ENCODE data around the gene FN1.
"Not testable (repeated sequence)": the region's sequence is repeated elsewhere in the genome, so short reads cannot be mapped to it uniquely, and the experiment has no call there.

FN1 gene

GRCh38 chr2:215316336-215316735, 119.5 kb downstream of the FN1 start:
- H3K9ac ChIP-seq (ENCODE audit: low read depth, low read length) = no peak overlapping the region
- no peak overlapping the region for H3K27ac ChIP-seq (ENCODE audit: low read depth, low read length)
- peaks cover 15% of the 10 kb centered on the region for H3K4me1 ChIP-seq (ENCODE audit: control insufficient read depth, insufficient read depth, low read length)
- no peaks in the 10 kb centered on the region for H3K9me3 ChIP-seq (ENCODE audit: control insufficient read depth, insufficient read depth, low read length)
- no peaks in the 10 kb centered on the region for H3K27me3 ChIP-seq (ENCODE audit: control insufficient read depth, insufficient read depth, low read length)
- peaks cover 84% of the 10 kb centered on the region for H3K36me3 ChIP-seq (ENCODE audit: control insufficient read depth, insufficient read depth, low read length)
- H3K4me3 ChIP-seq (ENCODE audit: low read depth, low read length) = no peak overlapping the region

- Histone ChIP-seq H3K4me1 (ENCODE audit: control insufficient read depth, insufficient read depth, low read length) (peaks cover 15% of the 10 kb centered on the region), H3K9me3 (ENCODE audit: control insufficient read depth, insufficient read depth, low read length) (no peaks in the 10 kb centered on the region), H3K4me3 (ENCODE audit: low read depth, low read length) (no peak overlapping the region), H3K27ac (ENCODE audit: low read depth, low read length) (no peak overlapping the region), H3K36me3 (ENCODE audit: control insufficient read depth, insufficient read depth, low read length) (peaks cover 73% of the 10 kb centered on the region), H3K27me3 (ENCODE audit: control insufficient read depth, insufficient read depth, low read length) (no peaks in the 10 kb centered on the region), H3K9ac (ENCODE audit: low read depth, low read length) (no peak overlapping the region)
These were observed 120.6 kb downstream of the FN1 start for GRCh38 chr2:215315301-215315700.

- Histone ChIP-seq H3K4me3 (ENCODE audit: low read depth, low read length) (no peak overlapping the region), H3K27me3 (ENCODE audit: control insufficient read depth, insufficient read depth, low read length) (no peaks in the 10 kb centered on the region), H3K9ac (ENCODE audit: low read depth, low read length) (no peak overlapping the region), H3K9me3 (ENCODE audit: control insufficient read depth, insufficient read depth, low read length) (no peaks in the 10 kb centered on the region), H3K4me1 (ENCODE audit: control insufficient read depth, insufficient read depth, low read length) (peaks cover 15% of the 10 kb centered on the region), H3K36me3 (ENCODE audit: control insufficient read depth, insufficient read depth, low read length) (peaks cover 69% of the 10 kb centered on the region), H3K27ac (ENCODE audit: low read depth, low read length) (no peak overlapping the region)
These were observed 121.0 kb downstream of the FN1 start for GRCh38 chr2:215314896-215315295.

- Histone ChIP-seq H3K9me3 (ENCODE audit: control insufficient read depth, insufficient read depth, low read length) (no peaks in the 10 kb centered on the region), H3K4me1 (ENCODE audit: control insufficient read depth, insufficient read depth, low read length) (peaks cover 15% of the 10 kb centered on the region), H3K9ac (ENCODE audit: low read depth, low read length) (no peak overlapping the region), H3K36me3 (ENCODE audit: control insufficient read depth, insufficient read depth, low read length) (peaks cover 53% of the 10 kb centered on the region), H3K4me3 (ENCODE audit: low read depth, low read length) (peak overlapping the region; percentile 88), H3K27ac (ENCODE audit: low read depth, low read length) (no peak overlapping the region), H3K27me3 (ENCODE audit: control insufficient read depth, insufficient read depth, low read length) (no peaks in the 10 kb centered on the region)
These were observed 122.6 kb downstream of the FN1 start for GRCh38 chr2:215313255-215313613.

GRCh38 chr2:215311625-215312396, 124.1 kb downstream of the FN1 start, which contains the start of gene ATIC:
Gene ATIC (plus strand): TSS chr2:215312059. CDS start chr2:215312143, 84 bp downstream.
- Histone ChIP-seq H3K4me3 (ENCODE audit: low read depth, low read length) (peak within 1 kb of the TSS; percentile 88), H3K27me3 (ENCODE audit: control insufficient read depth, insufficient read depth, low read length) (no peaks in the 10 kb centered on the region), H3K36me3 (ENCODE audit: control insufficient read depth, insufficient read depth, low read length) (peaks cover 39% of the 10 kb centered on the region), H3K27ac (ENCODE audit: low read depth, low read length) (peak within 1 kb of the TSS; percentile 71), H3K9me3 (ENCODE audit: control insufficient read depth, insufficient read depth, low read length) (no peaks in the 10 kb centered on the region), H3K9ac (ENCODE audit: low read depth, low read length) (peak within 1 kb of the TSS; percentile 95), H3K4me1 (ENCODE audit: control insufficient read depth, insufficient read depth, low read length) (peaks cover 15% of the 10 kb centered on the region)

- not testable (repeated sequence) for H3K9ac ChIP-seq (ENCODE audit: low read depth, low read length); H3K27ac ChIP-seq (ENCODE audit: low read depth, low read length); H3K27me3 ChIP-seq (ENCODE audit: control insufficient read depth, insufficient read depth, low read length); H3K9me3 ChIP-seq (ENCODE audit: control insufficient read depth, insufficient read depth, low read length)
- Histone ChIP-seq H3K4me1 (ENCODE audit: control insufficient read depth, insufficient read depth, low read length) (peaks cover 15% of the 10 kb centered on the region), H3K36me3 (ENCODE audit: control insufficient read depth, insufficient read depth, low read length) (peaks cover 34% of the 10 kb centered on the region), H3K4me3 (ENCODE audit: low read depth, low read length) (peak overlapping the region; percentile 88)
These were observed 124.6 kb downstream of the FN1 start for GRCh38 chr2:215311259-215311624.
